Transverse colon (tissue), 4 donors: ENCODE data around the gene OR5AR1. TPM values are rescaled to one million over a fixed set of nuclear protein-coding genes. Genes with fewer than 3 reads are reported as not detected.
"Not testable (repeated sequence)": the region's sequence is repeated elsewhere in the genome, so short reads cannot be mapped to it uniquely, and the experiment has no call there.

Source experiments
- DNase-seq: peaks from one replicate; pipeline ENCODE4 v3.0.0-alpha.2; 2019
- H3K27ac ChIP-seq, 4 donors: fragments of 200-600 bp; sonication (generic); 2 replicates each; pipeline ENCODE4 v1.5.1; 2016 to 2018; ENCODE audit warnings: inconsistent platforms in 4 of 4
- H3K27me3 ChIP-seq: fragments of 200-600 bp; sonication (generic); 2 replicates; pipeline ENCODE4 v1.5.1; 2017; ENCODE audit warnings: inconsistent platforms
- H3K36me3 ChIP-seq, 4 donors: fragments of 200-600 bp; sonication (generic); 2 replicates each; pipeline ENCODE4 v1.5.1; 2017 to 2019; ENCODE audit warnings: inconsistent platforms in 4 of 4
- H3K4me1 ChIP-seq, 4 donors: fragments of 200-600 bp; sonication (generic); 2 replicates each; pipeline ENCODE4 v1.5.1; 2017 to 2020; ENCODE audit warnings: inconsistent platforms in 4 of 4
- H3K4me3 ChIP-seq, 4 donors: fragments of 200-600 bp; sonication (generic); 1 replicate in 1 of 4; 2 replicates in 3 of 4; pipeline versions ENCODE4 v1.5.1 to v1.6.1; 2017 to 2019; ENCODE audit warnings: inconsistent platforms in 4 of 4
- H3K9me3 ChIP-seq, 2 donors: fragments of 200-600 bp; sonication (generic); 2 replicates each; pipeline ENCODE4 v1.5.1; 2017 to 2019; ENCODE audit warnings: inconsistent platforms in 2 of 2
- CTCF ChIP-seq, 5 experiments: fragments of 200-600 bp in 3 of 5; fragments of 450-650 bp in 2 of 5; sonication (generic) in 3 of 5; IDR thresholded peaks; 1 replicate in 2 of 5; 2 replicates in 3 of 5; pipeline ENCODE4 v1.5.1; 2016 to 2017; ENCODE audit warnings: antibody characterized with exemption in 5 of 5, inconsistent platforms in 3 of 5, mild to moderate bottlenecking in 2 of 5, moderate library complexity in 1 of 5
- EP300 ChIP-seq: sonication (generic); formaldehyde crosslinking; IDR thresholded peaks from one replicate; pipeline ENCODE4 v1.6.1; 2017; ENCODE audit warnings: antibody characterized with exemption, low read depth
- POLR2A ChIP-seq: fragments of 450-650 bp; IDR thresholded peaks from one replicate; pipeline ENCODE4 v1.6.1; 2016; ENCODE audit warnings: antibody characterized with exemption, mild to moderate bottlenecking, moderate library complexity
- POLR2AphosphoS5 ChIP-seq, 3 donors: sonication (generic); formaldehyde crosslinking; IDR thresholded peaks; one replicate each; pipeline ENCODE4 v1.6.1; 2016; ENCODE audit warnings: antibody characterized with exemption in 3 of 3
- WGBS, 2 donors: methylation state at CpG; one replicate each; pipeline ENCODE4 v1.1.5; 2018; ENCODE audit warnings: low coverage in 1 of 2; 5-methylcytosine and 5-hydroxymethylcytosine counted together
- in situ Hi-C, 4 donors: fragments of 200-750 bp; cut with MboI; loops; one replicate each; pipeline versions ENCODE4 v1.15.0 to v1.15.1; 2017; ENCODE audit warnings: low sequenced_read_pairs in 3 of 4, low pct_ligation_motif_present in 1 of 4, low pct_unique_long_range_greater_than_20kb in 1 of 4
- intact Hi-C: fragments of 100-400 bp; cut with DNase I; formaldehyde crosslinking; loops from one replicate; pipeline ENCODE4 v1.15.1; 2023; ENCODE audit warnings: low total_unique reads
- total RNA-seq, 4 donors: library from RNA; depleted of rRNA; stranded (reverse); fragments of >200 nt; gene quantifications; one replicate each; pipeline ENCODE4 v1.1.0, GENCODE V29; 2016

OR5AR1 gene
- total RNA-seq, 4 donors from 2014 or later, result not detected

DNA sequence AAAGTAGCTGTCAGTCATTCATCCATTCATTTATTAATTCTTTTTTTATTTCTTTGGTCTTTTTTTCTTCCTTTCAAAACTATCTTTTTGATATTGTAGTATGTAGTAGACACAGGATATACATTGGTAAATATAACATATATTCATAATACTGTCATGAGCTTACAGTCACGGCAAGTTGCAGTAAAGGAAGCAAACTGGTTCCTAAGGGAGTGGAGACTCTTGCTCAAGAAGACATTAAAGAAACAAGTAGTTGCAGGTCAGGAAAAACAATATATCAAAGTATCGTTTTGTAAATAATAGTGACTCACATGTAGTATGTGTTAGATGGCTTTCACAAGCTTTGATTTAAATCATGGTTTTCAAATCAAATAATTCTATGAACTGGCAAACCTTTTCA lies 7.5 kb downstream of the OR5AR1 start:
- Histone ChIP-seq H3K4me1 (no peaks in the 10 kb centered on the region), H3K36me3 (no peaks in the 10 kb centered on the region), H3K4me3 (no peak overlapping the region), H3K9me3 (no peaks in the 10 kb centered on the region), H3K27me3 (no peaks in the 10 kb centered on the region), H3K27ac (no peak overlapping the region)
- intact Hi-C loops (no loop called here), in situ Hi-C loops (no loop called here)
- DNase-seq, result no peak
- no peak for TF ChIP-seq POLR2AphosphoS5 (IDR thresholded peaks at IDR 0.05)
- TF ChIP-seq CTCF (IDR thresholded peaks at IDR 0.05), result no peak
- no peak for TF ChIP-seq EP300
- no peak for TF ChIP-seq POLR2A
- 79 to 84% methylated on average over 2 of the region's 2 CpGs for WGBS, 2 donors

- intact Hi-C loops, result no loop called here
- Histone ChIP-seq H3K36me3 (no peaks in the 10 kb centered on the region), H3K9me3 (no peaks in the 10 kb centered on the region), H3K4me1 (peaks cover 0 to 10% (median 4%) of the 10 kb centered on the region in 4 donors), H3K4me3 (no peak overlapping the region), H3K27me3 (no peaks in the 10 kb centered on the region), H3K27ac (no peak overlapping the region)
- DNase-seq, result no peak
- TF ChIP-seq EP300 (no peak), POLR2A (no peak), POLR2AphosphoS5 (IDR thresholded peaks at IDR 0.05) (no peak), CTCF (IDR thresholded peaks at IDR 0.05) (no peak)
- in situ Hi-C loops, result loop anchor here in 1 of 4 donors (25.0 kb wide), 1 partner anchor 101 kb away; the partner anchor contains the start of gene OR5M10
- 50 to 64% methylated on average over 1 of the region's 1 CpG for WGBS, 2 donors
These were observed 25.1 kb downstream of the OR5AR1 start for GRCh38 chr11:56688554-56689100.

GRCh38 chr11:56691179-56691578 lies 27.7 kb downstream of the OR5AR1 start:
- H3K4me3 ChIP-seq, H3K27ac ChIP-seq, intact Hi-C loops, DNase-seq, H3K27me3 ChIP-seq, H3K36me3 ChIP-seq, H3K9me3 ChIP-seq: not testable (repeated sequence)
- in situ Hi-C loops, result loop anchor here in 1 of 4 donors (25.0 kb wide), 1 partner anchor 104 kb away; the partner anchor contains the start of gene OR5M10
- 90 to 96% methylated on average over 2 to 3 of the region's 3 CpGs for WGBS, 2 donors
- peaks cover 0 to 15% (median 7%) of the 10 kb centered on the region in 4 donors for H3K4me1 ChIP-seq

DNA sequence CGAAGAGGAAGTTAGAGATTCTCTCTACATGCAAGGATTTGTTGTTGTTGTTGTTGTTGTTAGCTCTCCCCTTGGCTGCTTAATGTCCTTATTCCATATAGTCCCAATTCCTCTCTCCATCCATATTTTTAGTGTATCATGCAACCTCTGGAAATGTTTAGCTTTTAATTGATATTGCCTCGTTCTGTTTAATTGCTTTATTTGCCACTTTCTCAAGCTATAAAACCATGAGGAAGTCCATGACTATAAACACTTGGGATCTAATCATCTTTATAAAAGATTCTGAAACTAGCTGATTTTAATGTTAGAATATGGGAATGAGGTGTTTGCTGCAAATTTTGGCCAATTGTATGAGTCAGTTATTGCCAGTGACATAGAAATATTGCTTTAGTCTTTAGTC lies 29.9 kb downstream of the OR5AR1 start:
- no peaks in the 10 kb centered on the region for H3K9me3 ChIP-seq
- in situ Hi-C loops (loop anchor here in 1 of 4 donors (25.0 kb wide), 1 partner anchor 106 kb away; the partner anchor contains the start of gene OR5M10), intact Hi-C loops (no loop called here)
- 59 to 64% methylated on average over 2 of the region's 2 CpGs for WGBS, 2 donors
- H3K4me3 ChIP-seq, result no peak overlapping the region
- peaks cover 0 to 15% (median 7%) of the 10 kb centered on the region in 4 donors for H3K4me1 ChIP-seq
- DNase-seq, result no peak
- TF ChIP-seq POLR2AphosphoS5 (IDR thresholded peaks at IDR 0.05) (no peak), EP300 (no peak), CTCF (IDR thresholded peaks at IDR 0.05) (no peak), POLR2A (no peak)
- no peak overlapping the region for H3K27ac ChIP-seq
- no peaks in the 10 kb centered on the region for H3K27me3 ChIP-seq
- H3K36me3 ChIP-seq, result no peaks in the 10 kb centered on the region

- in situ Hi-C loops (loop anchor here in 1 of 4 donors (25.0 kb wide), 1 partner anchor 111 kb away; the partner anchor contains the start of gene OR5M10), intact Hi-C loops (no loop called here)
- no peak within 1 kb of the TSS for H3K4me3 ChIP-seq
- no peaks in the 10 kb centered on the region for H3K27me3 ChIP-seq
- no peak within 1 kb of the TSS for H3K27ac ChIP-seq
- no peaks in the 10 kb centered on the region for H3K36me3 ChIP-seq
- WGBS, 2 donors, result 80 to 89% methylated on average over 1 of the region's 1 CpG
- no peaks in the 10 kb centered on the region for H3K9me3 ChIP-seq
- no peak for TF ChIP-seq POLR2AphosphoS5 (IDR thresholded peaks at IDR 0.05)
- TF ChIP-seq POLR2A, result no peak
- no peak for TF ChIP-seq CTCF (IDR thresholded peaks at IDR 0.05)
- no peak for TF ChIP-seq EP300
- no peak for DNase-seq
- peaks cover 0 to 5% (median 2%) of the 10 kb centered on the region in 4 donors for H3K4me1 ChIP-seq
These were observed 35.3 kb downstream of the OR5AR1 start, which contains the start of gene OR9G1 for GRCh38 chr11:56698795-56699194. Gene OR9G1 (plus strand): TSS chr11:56699095. CDS start chr11:56700388, 1,293 bp downstream.
